Endothelial cell of umbilical vein (primary cell): ENCODE results near the gene RAB8A. TPM values are rescaled to one million over a fixed set of nuclear protein-coding genes. Genes with fewer than 3 reads are reported as not detected.

Experiments
- BruUV-seq: library from RNA; stranded (reverse); fragments of 400-500 nt; replicated peaks from 2 replicates; lab custom pipeline; 2021; lab: Mats Ljungman, UMichigan
- CTCF ChIA-PET: fragments of 300-600, 350-600 bp; sonication (Branson Sonifier 250); formaldehyde crosslinking; loops from one replicate; lab custom pipeline; 2021; ENCODE audit warnings: antibody characterized with exemption, inconsistent platforms; lab: Charles Lee
- POLR2A ChIA-PET: fragments of 300-600, 350-600 bp; sonication (Branson Sonifier 250); formaldehyde crosslinking; loops from one replicate; lab custom pipeline; 2021; ENCODE audit warnings: antibody characterized with exemption, inconsistent platforms; lab: Charles Lee
- DNase-seq: peaks from one replicate; pipeline ENCODE4 v3.0.0-alpha.2; 2011; ENCODE audit warnings: low read depth, low spot score
- FAIRE-seq: peaks from 2 replicates; lab custom pipeline; 2011; peaks lifted over from hg19 to GRCh38; lab: Jason Lieb, UNC
- H2AFZ ChIP-seq: 2 replicates; pipeline ENCODE4 v1.6.0; 2012; ENCODE audit warnings: low read depth, low read length, control low read depth, inconsistent platforms
- H3K27ac ChIP-seq: 2 replicates; pipeline ENCODE4 v1.5.1; 2011; ENCODE audit warnings: low read depth, mild to moderate bottlenecking, control low read depth, low read length, moderate library complexity; ENCODE audit not compliant: insufficient read depth
- H3K27me3 ChIP-seq, 2 experiments: 2 replicates each; pipeline versions ENCODE4 v1.6.0 to v1.6.1; 2011; ENCODE audit warnings: low read length in 2 of 2, mixed read lengths in 1 of 2; ENCODE audit not compliant: control insufficient read depth in 2 of 2, insufficient read depth in 2 of 2
- H3K36me3 ChIP-seq, 2 experiments: 2 replicates in 1 of 2; 3 replicates in 1 of 2; pipeline ENCODE4 v1.5.1; 2011; ENCODE audit warnings: low read length in 2 of 2, mild to moderate bottlenecking in 1 of 2, moderate library complexity in 1 of 2; ENCODE audit not compliant: control insufficient read depth in 2 of 2, insufficient read depth in 2 of 2; ENCODE audit errors: extremely low read depth in 1 of 2
- H3K4me1 ChIP-seq: 3 replicates; pipeline ENCODE4 v1.5.1; 2011; ENCODE audit warnings: mild to moderate bottlenecking, low read length; ENCODE audit not compliant: control insufficient read depth, insufficient read depth; ENCODE audit errors: extremely low read depth
- H3K4me2 ChIP-seq: 2 replicates; pipeline ENCODE4 v1.6.1; 2011; ENCODE audit warnings: low read length, control low read depth, mixed read lengths; ENCODE audit not compliant: insufficient read depth
- H3K4me3 ChIP-seq, 3 experiments: fragments of 200-600 bp in 1 of 3; sonication (generic), shearing (Covaris generic) in 1 of 3; replicated peaks in 1 of 3; 2 replicates each; pipeline ENCODE4 v1.5.1; 2011 to 2016; ENCODE audit warnings: control low read depth in 3 of 3, low read length in 3 of 3, mild to moderate bottlenecking in 2 of 3, inconsistent platforms in 1 of 3, low read depth in 1 of 3, moderate library complexity in 1 of 3; ENCODE audit not compliant: insufficient read depth in 1 of 3
- H3K79me2 ChIP-seq: 2 replicates; pipeline ENCODE4 v1.6.0; 2012; ENCODE audit warnings: low read length, inconsistent platforms; ENCODE audit not compliant: control insufficient read depth, insufficient read depth
- H3K9ac ChIP-seq: replicated peaks from 2 replicates; pipeline ENCODE3; 2011; ENCODE audit warnings: low read length, control low read depth; ENCODE audit not compliant: insufficient read depth; ENCODE audit errors: extremely low read depth
- H3K9me1 ChIP-seq: replicated peaks from 3 replicates; pipeline ENCODE4 v1.6.0; 2011; ENCODE audit warnings: mild to moderate bottlenecking, low read length; ENCODE audit not compliant: control insufficient read depth, insufficient read depth; ENCODE audit errors: extremely low read depth
- H3K9me3 ChIP-seq: replicated peaks from 2 replicates; pipeline ENCODE4 v1.5.1; 2012; ENCODE audit warnings: low read length, inconsistent platforms; ENCODE audit not compliant: control insufficient read depth, insufficient read depth
- H4K20me1 ChIP-seq: replicated peaks from 2 replicates; pipeline ENCODE3; 2011; ENCODE audit warnings: mild to moderate bottlenecking, low read length; ENCODE audit not compliant: control insufficient read depth, insufficient read depth; ENCODE audit errors: extremely low read depth
- EZH2 ChIP-seq: IDR thresholded peaks from 2 replicates; pipeline ENCODE4 v1.6.1; 2012; ENCODE audit warnings: borderline replicate concordance, low read depth, mild to moderate bottlenecking, moderate library complexity, low read length, inconsistent platforms; ENCODE audit not compliant: severe bottlenecking
- FOS ChIP-seq: IDR thresholded peaks from 2 replicates; pipeline ENCODE4 v1.6.1; 2011; ENCODE audit warnings: mild to moderate bottlenecking, low read length, moderate library complexity, borderline replicate concordance; ENCODE audit not compliant: insufficient read depth
- GATA2 ChIP-seq: IDR thresholded peaks from 2 replicates; pipeline ENCODE4 v1.7.0; 2011; ENCODE audit warnings: low read depth, mild to moderate bottlenecking, moderate library complexity, mixed read lengths, low read length; ENCODE audit not compliant: insufficient read length, insufficient read depth
- MYC ChIP-seq: IDR thresholded peaks from one replicate; pipeline ENCODE4 v1.6.1; 2011; ENCODE audit warnings: mild to moderate bottlenecking, low read depth, low read length
- POLR2AphosphoS5 ChIP-seq: IDR thresholded peaks from 2 replicates; pipeline ENCODE4 v1.6.1; 2012; ENCODE audit warnings: low read depth, mild to moderate bottlenecking, control low read depth, low read length, moderate library complexity; ENCODE audit not compliant: insufficient read depth
- dilution Hi-C: fragments of 300-500 bp; cut with MboI; formaldehyde crosslinking; loops from one replicate; pipeline ENCODE4 v1.15.0; 2019; ENCODE audit warnings: low sequenced_read_pairs; ENCODE audit not compliant: extremely low pct_ligation_motif_present
- intact Hi-C: fragments of 100-400 bp; cut with micrococcal nuclease; formaldehyde crosslinking; loops from one replicate; pipeline ENCODE4 v1.10.0; 2022
- polyA plus RNA-seq, 4 experiments: library from polyadenylated mRNA; depleted of rRNA in 3 of 4; stranded (reverse) in 3 of 4; unstranded in 1 of 4; fragments of >200 nt; gene quantifications; 2 replicates each; pipeline versions ENCODE4 v1.2.1 to v1.2.3, GENCODE V29; 2011 to 2012; ENCODE audit warnings: missing spikeins in 1 of 4
- total RNA-seq: library from RNA; stranded (reverse); gene quantifications from 2 replicates; pipeline ENCODE4 v1.2.3, GENCODE V29; 2021
- TF ChIP-seq, protein P1 (sequence below), 2 donors: IDR thresholded peaks; 1 replicate in 1 of 2; 2 replicates in 1 of 2; pipeline ENCODE4 v1.5.1; 2011; ENCODE audit warnings: low read length in 2 of 2, mild to moderate bottlenecking in 2 of 2, moderate library complexity in 2 of 2, control low read depth in 1 of 2, inconsistent platforms in 1 of 2, low read depth in 1 of 2; ENCODE audit not compliant: insufficient read depth in 1 of 2; ENCODE audit errors: extremely low read depth in 1 of 2
- TF ChIP-seq, protein P2 (sequence below): IDR thresholded peaks from 2 replicates; pipeline ENCODE4 v1.6.1; 2011; ENCODE audit not compliant: insufficient read depth, insufficient read length

The RAB8A gene
- total and polyA plus RNA-seq, 2 donors (not counting 3 experiments of a cell fraction or from before 2014, with no cell fraction given), result 81.5 to 107 TPM

DNA sequence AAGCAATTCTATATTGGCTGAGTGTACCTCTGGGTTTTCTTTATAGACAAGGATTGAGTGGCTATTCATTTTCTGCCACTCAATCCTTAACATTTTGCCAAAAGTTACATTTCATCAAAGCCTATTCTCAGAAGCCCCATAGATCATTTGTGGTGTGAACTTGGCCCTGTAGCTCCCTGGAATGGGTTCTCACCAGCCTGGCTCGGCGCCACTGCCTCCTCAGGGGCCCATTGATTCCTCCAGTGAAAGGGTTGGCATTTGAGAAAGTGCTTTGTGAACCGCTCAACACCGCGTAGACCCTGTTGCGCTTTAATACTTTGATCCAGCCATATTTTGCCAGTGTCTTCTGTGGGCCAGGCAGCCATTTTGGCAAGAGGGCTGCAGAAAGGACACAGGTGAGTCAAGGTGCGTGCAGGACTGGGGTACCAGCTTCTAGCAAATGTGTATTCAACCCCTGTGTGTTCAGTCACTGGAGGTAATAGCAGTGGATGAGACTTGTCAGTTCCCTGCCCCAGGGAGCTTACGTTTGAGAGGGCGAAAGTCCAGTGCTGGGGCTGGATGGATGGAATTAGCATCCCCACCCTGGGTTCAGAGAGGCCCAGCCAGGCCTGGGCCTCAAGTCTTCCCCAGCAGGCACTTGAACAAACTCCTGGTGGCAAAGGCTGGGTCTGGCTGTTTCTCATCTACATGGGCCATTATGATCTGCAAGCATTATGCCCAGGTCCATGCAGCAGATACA, 3.8 kb downstream of the RAB8A start:
- CTCF ChIA-PET, result interaction anchor here (1.0 kb wide), 1 partner anchor 74 kb away, joined by 3 read pairs; no protein-coding TSS in a partner anchor
- no TSS peak for BruUV-seq

More for the DNA sequence above, 3.8 kb downstream of the RAB8A start:
- H4K20me1 ChIP-seq, result no peaks in the 10 kb centered on the region
- DNase-seq, result no peak
- peaks cover 0 to 16% of the 10 kb centered on the region in 2 experiments for H3K36me3 ChIP-seq
- H3K4me2 ChIP-seq, result no peak overlapping the region
- peaks cover 12% of the 10 kb centered on the region for H3K4me1 ChIP-seq
- peaks cover 44% of the 10 kb centered on the region for H3K79me2 ChIP-seq
- no peaks in the 10 kb centered on the region for H3K27me3 ChIP-seq
- intact Hi-C loops (no loop called here), dilution Hi-C loops (no loop called here)
- TF ChIP-seq GATA2, result no peak
- TF ChIP-seq POLR2AphosphoS5, result no peak
- TF ChIP-seq, protein P1, sequence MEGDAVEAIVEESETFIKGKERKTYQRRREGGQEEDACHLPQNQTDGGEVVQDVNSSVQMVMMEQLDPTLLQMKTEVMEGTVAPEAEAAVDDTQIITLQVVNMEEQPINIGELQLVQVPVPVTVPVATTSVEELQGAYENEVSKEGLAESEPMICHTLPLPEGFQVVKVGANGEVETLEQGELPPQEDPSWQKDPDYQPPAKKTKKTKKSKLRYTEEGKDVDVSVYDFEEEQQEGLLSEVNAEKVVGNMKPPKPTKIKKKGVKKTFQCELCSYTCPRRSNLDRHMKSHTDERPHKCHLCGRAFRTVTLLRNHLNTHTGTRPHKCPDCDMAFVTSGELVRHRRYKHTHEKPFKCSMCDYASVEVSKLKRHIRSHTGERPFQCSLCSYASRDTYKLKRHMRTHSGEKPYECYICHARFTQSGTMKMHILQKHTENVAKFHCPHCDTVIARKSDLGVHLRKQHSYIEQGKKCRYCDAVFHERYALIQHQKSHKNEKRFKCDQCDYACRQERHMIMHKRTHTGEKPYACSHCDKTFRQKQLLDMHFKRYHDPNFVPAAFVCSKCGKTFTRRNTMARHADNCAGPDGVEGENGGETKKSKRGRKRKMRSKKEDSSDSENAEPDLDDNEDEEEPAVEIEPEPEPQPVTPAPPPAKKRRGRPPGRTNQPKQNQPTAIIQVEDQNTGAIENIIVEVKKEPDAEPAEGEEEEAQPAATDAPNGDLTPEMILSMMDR (IDR thresholded peaks at IDR 0.05; ENCODE audit: extremely low read depth in 1 of 2, insufficient read depth in 1 of 2, low read depth in 1 of 2, low read length in 2 of 2), result no peak
- TF ChIP-seq EZH2, result no peak
- TF ChIP-seq, protein P2, sequence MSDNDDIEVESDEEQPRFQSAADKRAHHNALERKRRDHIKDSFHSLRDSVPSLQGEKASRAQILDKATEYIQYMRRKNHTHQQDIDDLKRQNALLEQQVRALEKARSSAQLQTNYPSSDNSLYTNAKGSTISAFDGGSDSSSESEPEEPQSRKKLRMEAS, result no peak
- no peak for TF ChIP-seq MYC
- TF ChIP-seq FOS, result no peak
- H3K4me3 ChIP-seq, result no peak overlapping the region
- H3K9ac ChIP-seq, result no peak overlapping the region
- FAIRE-seq, result no peak
- POLR2A ChIA-PET, result no interaction called here
- H3K9me3 ChIP-seq, result no peaks in the 10 kb centered on the region
- no peak overlapping the region for H3K27ac ChIP-seq
- H3K9me1 ChIP-seq, result no peaks in the 10 kb centered on the region
- no peak overlapping the region for H2AFZ ChIP-seq
